ENCODE data around the gene PDE6H.

The PDE6H gene

DNA sequence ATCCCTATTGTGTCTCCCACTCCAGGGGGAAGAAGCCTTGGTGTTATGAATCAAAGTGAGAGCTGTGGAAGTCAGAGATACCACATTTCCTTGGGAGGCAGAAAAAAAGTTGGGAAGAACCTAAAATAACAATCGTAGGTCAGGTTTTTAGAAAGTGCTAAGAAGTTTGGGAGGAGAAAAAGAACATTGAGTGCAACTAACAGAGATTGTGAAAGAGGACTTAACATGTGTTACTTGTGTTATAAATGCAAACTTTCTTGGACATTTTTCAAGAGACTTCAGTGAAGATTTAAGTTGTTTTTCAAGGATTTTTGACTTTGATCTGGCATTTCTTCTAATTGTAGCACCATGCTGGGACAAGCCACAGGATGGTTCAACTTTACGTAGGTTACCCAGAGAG lies 26.7 kb upstream of the PDE6H start:
- Histone ChIP-seq H2AFZ (ENCODE audit: low read depth, low read length) (no peak overlapping the region), H3K4me3 (ENCODE audit: low read depth in 1 of 2, low read length in 2 of 2) (no peak overlapping the region), H3K4me1 (ENCODE audit: insufficient read depth, low read length) (peaks cover 46% of the 10 kb centered on the region), H3K79me2 (ENCODE audit: insufficient read depth, low read length) (peaks cover 58% of the 10 kb centered on the region), H3K9ac (ENCODE audit: low read depth, low read length) (no peak overlapping the region), H3K27ac (ENCODE audit: low read length) (peak overlapping the region; percentile 95), H4K20me1 (ENCODE audit: insufficient read depth, low read length) (no peaks in the 10 kb centered on the region), H3K27me3 (ENCODE audit: insufficient read depth, low read length, poor library complexity) (no peaks in the 10 kb centered on the region), H3K36me3 (ENCODE audit: insufficient read depth, low read length) (peaks cover 92% of the 10 kb centered on the region), H3K4me2 (ENCODE audit: insufficient read depth, low read length) (no peak overlapping the region), H3K9me3 (ENCODE audit: insufficient read depth, low read length, severe bottlenecking) (no peaks in the 10 kb centered on the region)
- TF ChIP-seq, protein P1, sequence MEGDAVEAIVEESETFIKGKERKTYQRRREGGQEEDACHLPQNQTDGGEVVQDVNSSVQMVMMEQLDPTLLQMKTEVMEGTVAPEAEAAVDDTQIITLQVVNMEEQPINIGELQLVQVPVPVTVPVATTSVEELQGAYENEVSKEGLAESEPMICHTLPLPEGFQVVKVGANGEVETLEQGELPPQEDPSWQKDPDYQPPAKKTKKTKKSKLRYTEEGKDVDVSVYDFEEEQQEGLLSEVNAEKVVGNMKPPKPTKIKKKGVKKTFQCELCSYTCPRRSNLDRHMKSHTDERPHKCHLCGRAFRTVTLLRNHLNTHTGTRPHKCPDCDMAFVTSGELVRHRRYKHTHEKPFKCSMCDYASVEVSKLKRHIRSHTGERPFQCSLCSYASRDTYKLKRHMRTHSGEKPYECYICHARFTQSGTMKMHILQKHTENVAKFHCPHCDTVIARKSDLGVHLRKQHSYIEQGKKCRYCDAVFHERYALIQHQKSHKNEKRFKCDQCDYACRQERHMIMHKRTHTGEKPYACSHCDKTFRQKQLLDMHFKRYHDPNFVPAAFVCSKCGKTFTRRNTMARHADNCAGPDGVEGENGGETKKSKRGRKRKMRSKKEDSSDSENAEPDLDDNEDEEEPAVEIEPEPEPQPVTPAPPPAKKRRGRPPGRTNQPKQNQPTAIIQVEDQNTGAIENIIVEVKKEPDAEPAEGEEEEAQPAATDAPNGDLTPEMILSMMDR (IDR thresholded peaks at IDR 0.05; ENCODE audit: borderline replicate concordance, extremely low read depth, low read length, poor library complexity, severe bottlenecking): no peak
- TF ChIP-seq EZH2 (IDR thresholded peaks at IDR 0.05; ENCODE audit: borderline replicate concordance, low read depth, low read length, severe bottlenecking): no peak
- no peak for DNase-seq
- ATAC-seq (ENCODE audit: insufficient read depth, low read depth): no peak

DNA sequence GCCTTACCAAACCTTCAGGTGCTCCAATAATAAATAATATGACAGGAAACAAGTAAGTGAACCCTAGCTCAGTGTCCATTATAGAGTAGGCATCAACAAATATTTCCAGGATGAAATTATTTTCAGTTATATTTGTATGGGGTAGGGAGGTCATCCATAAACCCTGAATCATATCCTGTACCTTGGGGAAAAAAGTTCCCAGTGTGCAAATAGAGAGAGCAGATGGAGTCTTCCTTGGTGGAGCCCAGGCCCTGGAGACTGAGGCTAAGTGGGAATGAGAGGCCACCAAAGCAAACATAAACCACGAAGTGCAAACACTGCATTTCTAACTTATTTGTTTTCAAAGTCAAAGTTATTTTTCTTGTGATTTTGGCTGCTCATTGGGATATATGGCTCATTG lies 26.0 kb upstream of the PDE6H start:
- no peaks in the 10 kb centered on the region for H4K20me1 ChIP-seq (ENCODE audit: insufficient read depth, low read length)
- peaks cover 65% of the 10 kb centered on the region for H3K79me2 ChIP-seq (ENCODE audit: insufficient read depth, low read length)
- TF ChIP-seq, protein P1 (IDR thresholded peaks at IDR 0.05; ENCODE audit: borderline replicate concordance, extremely low read depth, low read length, poor library complexity, severe bottlenecking): no peak
- no peak for TF ChIP-seq EZH2 (IDR thresholded peaks at IDR 0.05; ENCODE audit: borderline replicate concordance, low read depth, low read length, severe bottlenecking)
- DNase-seq (no peak), ATAC-seq (ENCODE audit: insufficient read depth, low read depth) (no peak)
- peak overlapping the region; percentile 95 for H3K27ac ChIP-seq (ENCODE audit: low read length)
- no peak overlapping the region for H3K4me3 ChIP-seq (ENCODE audit: low read depth in 1 of 2, low read length in 2 of 2)
- H3K4me1 ChIP-seq (ENCODE audit: insufficient read depth, low read length): peaks cover 53% of the 10 kb centered on the region
- peaks cover 92% of the 10 kb centered on the region for H3K36me3 ChIP-seq (ENCODE audit: insufficient read depth, low read length)
- H3K4me2 ChIP-seq (ENCODE audit: insufficient read depth, low read length): 0 out of 2 replicates have a peak overlapping the region, but pooled peaks have one; percentile 10
- no peaks in the 10 kb centered on the region for H3K9me3 ChIP-seq (ENCODE audit: insufficient read depth, low read length, severe bottlenecking)
- peak overlapping the region; percentile 65; the same call in 1 of the 2 replicates for H3K9ac ChIP-seq (ENCODE audit: low read depth, low read length)
- no peaks in the 10 kb centered on the region for H3K27me3 ChIP-seq (ENCODE audit: insufficient read depth, low read length, poor library complexity)
- H2AFZ ChIP-seq (ENCODE audit: low read depth, low read length): no peak overlapping the region

DNA sequence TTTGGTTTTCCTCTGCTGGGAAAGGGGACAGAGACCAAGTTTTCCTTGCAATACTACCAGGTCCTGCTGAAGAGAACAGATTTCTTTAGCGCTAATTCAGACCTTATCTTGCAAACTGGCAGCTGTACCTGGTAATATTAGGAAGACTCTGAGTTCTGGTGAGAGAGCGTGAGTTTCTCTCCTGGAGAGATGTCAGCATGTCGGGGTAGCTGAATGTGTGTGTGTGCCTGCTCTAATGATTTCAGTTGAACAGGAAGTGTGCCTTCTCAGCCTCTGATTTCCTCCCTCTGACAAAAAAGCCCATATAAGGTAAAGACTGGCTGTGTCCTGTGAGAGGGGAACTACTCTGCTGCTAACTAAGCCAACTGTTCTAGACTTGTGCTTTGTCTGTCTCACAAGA lies 24.2 kb upstream of the PDE6H start:
- no peak overlapping the region for H2AFZ ChIP-seq (ENCODE audit: low read depth, low read length)
- TF ChIP-seq, protein P1 (IDR thresholded peaks at IDR 0.05; ENCODE audit: borderline replicate concordance, extremely low read depth, low read length, poor library complexity, severe bottlenecking): no peak
- TF ChIP-seq EZH2 (IDR thresholded peaks at IDR 0.05; ENCODE audit: borderline replicate concordance, low read depth, low read length, severe bottlenecking): no peak
- H3K27ac ChIP-seq (ENCODE audit: low read length): peak overlapping the region; percentile 95
- H3K9ac ChIP-seq (ENCODE audit: low read depth, low read length): peak overlapping the region; percentile 65
- peaks cover 4% of the 10 kb centered on the region; the same call in 1 of the 2 replicates for H4K20me1 ChIP-seq (ENCODE audit: insufficient read depth, low read length)
- DNase-seq (peak; percentile 84), ATAC-seq (ENCODE audit: insufficient read depth, low read depth) (peak; percentile 94)
- H3K79me2 ChIP-seq (ENCODE audit: insufficient read depth, low read length): peaks cover 83% of the 10 kb centered on the region
- peak overlapping the region in 1 of 2 experiments; percentile 45; a peak in 2 of 4 replicates for H3K4me3 ChIP-seq (ENCODE audit: low read depth in 1 of 2, low read length in 2 of 2)
- H3K27me3 ChIP-seq (ENCODE audit: insufficient read depth, low read length, poor library complexity): no peaks in the 10 kb centered on the region
- H3K36me3 ChIP-seq (ENCODE audit: insufficient read depth, low read length): peaks cover 74% of the 10 kb centered on the region
- H3K4me1 ChIP-seq (ENCODE audit: insufficient read depth, low read length): peaks cover 71% of the 10 kb centered on the region
- no peaks in the 10 kb centered on the region for H3K9me3 ChIP-seq (ENCODE audit: insufficient read depth, low read length, severe bottlenecking)
- peak overlapping the region; percentile 89 for H3K4me2 ChIP-seq (ENCODE audit: insufficient read depth, low read length)

All from DND-41 (cell line).